GM19324 (cell line): ENCODE results near the gene SMAD1.
"Not testable (repeated sequence)": the region's sequence is repeated elsewhere in the genome, so short reads cannot be mapped to it uniquely, and the experiment has no call there.

ENCODE experiments used
- ATAC-seq: cut with Tn5 transposase; IDR thresholded peaks from one replicate; pipeline ENCODE4 v1.9.1; 2021; ENCODE audit warnings: mild to moderate bottlenecking, moderate library complexity; ENCODE audit not compliant: unreplicated experiment, low FRiP score

SMAD1 gene

GRCh38 chr4:145554691-145555090 is 73.0 kb downstream of the SMAD1 start:
- ATAC-seq: no peak

- no peak for ATAC-seq
These were observed 76.1 kb downstream of the SMAD1 start for GRCh38 chr4:145557720-145558119.

DNA sequence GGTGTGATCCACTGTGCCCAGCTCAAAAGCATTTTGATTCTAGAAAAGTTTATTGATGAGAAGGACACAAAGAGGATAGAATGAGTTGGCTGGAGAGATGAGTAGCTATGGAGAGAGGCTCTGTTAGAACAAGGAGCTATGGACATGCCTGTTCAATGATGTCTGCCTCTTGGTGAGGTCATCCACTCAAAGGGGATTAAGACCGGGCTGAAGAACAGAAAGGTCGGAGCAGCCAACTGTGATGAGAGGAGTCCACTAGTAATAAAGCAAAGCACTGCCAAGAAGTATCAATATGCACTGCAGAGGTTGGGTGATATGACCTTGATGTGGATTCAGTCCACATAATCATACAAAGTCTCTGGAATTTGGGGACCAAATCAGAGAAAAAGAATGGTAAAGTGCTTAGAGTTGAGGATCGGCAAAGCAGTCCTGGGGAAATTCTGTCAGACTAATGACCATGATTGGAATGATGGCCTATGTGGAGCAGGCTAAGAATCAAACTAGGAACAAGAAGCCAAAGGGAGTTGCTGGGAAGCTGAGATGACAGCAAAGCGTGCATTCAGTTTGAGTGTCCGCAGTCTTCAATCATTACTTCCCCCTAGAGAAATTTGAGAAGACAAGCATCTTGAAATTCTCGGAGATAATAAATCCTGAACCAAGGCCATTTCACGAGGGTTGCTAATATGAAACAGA is 81.8 kb downstream of the SMAD1 start:
- ATAC-seq: no peak

DNA sequence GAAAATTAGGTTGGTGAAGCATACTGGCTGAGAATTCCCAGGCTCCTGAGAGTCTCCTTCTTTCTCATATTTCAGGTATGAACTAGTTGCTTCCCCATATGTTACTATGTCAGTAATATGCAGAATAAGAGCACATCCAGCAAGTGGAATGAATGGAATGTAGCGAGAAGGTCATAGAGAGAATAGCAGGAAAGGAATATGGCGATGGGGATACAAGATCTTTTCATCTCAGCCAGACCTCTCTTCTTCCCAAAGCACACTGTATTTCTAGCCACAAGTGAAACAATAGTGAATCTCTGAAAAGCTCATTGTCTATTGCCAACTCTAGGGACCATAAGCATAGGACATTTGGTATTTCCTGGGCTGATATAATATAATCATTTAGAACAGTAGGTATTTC is 82.9 kb downstream of the SMAD1 start:
- ATAC-seq: no peak

- no peak for ATAC-seq
These were observed 83.7 kb downstream of the SMAD1 start for GRCh38 chr4:145565328-145565727.

DNA sequence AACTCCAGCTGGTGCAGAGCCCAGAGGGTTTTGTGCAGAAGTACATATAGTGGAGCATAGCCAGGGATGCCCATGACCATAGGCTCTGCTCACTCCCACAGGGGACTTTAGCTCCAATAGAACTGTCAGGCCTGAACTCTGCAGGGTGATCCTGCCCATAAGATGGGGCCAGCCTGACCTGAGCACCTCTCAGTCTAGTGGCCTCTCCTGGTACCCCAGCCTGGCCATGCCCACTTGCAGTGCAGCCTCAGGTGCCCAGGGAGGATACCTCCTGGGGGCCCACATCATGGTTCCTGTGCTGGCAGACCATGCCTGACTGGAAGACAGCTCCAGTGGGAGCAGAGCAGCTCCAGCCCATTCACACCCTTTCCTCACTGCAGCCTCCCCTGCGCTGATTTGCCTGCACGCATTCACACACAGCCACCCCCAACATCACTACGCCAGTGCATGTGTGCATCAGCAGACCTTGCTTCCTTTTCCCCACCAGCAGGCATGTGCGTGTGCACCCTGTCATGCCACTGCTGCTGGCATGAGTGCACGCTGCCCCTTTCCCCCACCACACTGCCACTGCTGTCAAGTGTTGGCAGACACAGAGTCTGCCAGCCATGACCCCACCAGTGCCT is 84.5 kb downstream of the SMAD1 start:
- ATAC-seq: no peak

GRCh38 chr4:145566768-145567167 is 85.1 kb downstream of the SMAD1 start:
- no peak for ATAC-seq

- ATAC-seq: no peak
These were observed 85.9 kb downstream of the SMAD1 start for GRCh38 chr4:145567516-145567915.

DNA sequence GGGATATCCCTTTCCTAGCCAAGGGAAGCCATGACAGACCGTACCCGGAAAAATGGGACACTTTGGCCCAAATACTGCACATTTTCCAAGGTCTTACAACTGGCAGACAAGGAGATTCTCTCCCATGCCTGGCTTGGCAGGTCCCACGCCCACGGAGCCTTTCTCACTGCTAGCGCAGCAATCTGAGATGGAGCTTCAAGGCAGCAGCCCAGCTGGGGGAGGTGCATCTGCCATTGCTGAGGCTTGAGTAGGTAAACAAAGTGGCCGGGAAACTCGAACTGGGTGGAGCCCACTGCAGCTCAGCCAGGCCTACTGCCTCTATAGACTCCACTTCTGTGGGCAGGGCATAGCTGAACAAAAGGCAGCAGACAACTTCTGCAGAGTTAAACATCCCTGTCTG is 92.9 kb downstream of the SMAD1 start:
- not testable (repeated sequence) for ATAC-seq

- no peak for ATAC-seq
These were observed 99.3 kb downstream of the SMAD1 start for GRCh38 chr4:145580906-145581305.

- no peak for ATAC-seq
These were observed 101.8 kb downstream of the SMAD1 start for GRCh38 chr4:145583191-145584055.

GRCh38 chr4:145587088-145587754 is 105.6 kb downstream of the SMAD1 start:
- ATAC-seq: no peak

GRCh38 chr4:145589381-145589780 is 107.7 kb downstream of the SMAD1 start:
- ATAC-seq: not testable (repeated sequence)

GRCh38 chr4:145589916-145590702 is 108.5 kb downstream of the SMAD1 start:
- no peak for ATAC-seq

DNA sequence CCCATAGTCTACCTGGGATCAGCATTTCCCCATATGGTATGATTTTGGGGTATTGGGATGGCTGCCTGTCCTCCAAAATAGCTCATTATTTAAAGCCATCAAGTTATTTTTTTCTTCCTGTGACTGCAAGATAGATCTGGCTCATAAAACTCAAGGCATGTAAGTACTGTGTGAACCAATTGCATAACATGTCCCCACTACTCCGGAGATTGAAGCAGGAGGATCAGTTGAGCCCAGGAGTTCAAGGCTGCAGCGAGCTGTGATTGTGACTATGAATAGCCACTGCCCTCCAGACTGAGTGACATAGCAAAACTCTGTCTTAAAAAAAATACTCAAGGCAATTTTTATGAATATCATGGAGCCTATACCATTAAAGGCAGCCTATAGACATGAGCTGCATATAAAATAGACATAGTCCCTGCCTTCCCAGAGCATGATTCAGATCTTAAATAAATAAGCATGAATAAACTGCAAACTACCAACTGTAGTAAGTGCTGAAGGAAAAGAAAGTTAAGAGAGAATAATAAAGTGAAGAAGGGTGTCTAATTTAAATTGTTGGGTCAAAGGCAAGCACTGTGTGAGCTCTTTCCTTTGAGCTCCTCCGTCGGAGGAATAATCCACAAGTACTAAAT is 120.6 kb downstream of the SMAD1 start:
- no peak for ATAC-seq

DNA sequence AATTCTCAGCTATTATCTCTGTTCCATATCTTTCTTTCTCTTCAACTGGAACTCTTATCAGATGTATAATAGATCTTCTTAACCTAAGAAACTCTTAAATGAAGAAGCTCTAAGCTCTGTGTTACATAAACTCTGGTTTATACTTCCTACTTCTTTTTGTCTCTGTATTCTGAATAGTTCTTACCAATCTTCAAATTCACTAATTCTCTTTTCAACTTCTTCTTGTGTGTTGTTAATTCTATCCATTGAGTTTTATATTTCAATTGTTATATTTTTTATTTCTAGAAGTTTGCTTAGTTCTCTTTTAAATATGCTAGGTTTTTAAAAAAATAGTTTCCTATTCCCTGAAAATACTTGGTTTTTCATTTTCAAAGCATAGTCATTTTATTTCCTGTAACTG is 124.3 kb downstream of the SMAD1 start:
- no peak for ATAC-seq
